Ishikawa (cell line): ENCODE measurements around the gene SHC1.
A peak's percentile ranks its signal among the peaks of the same experiment; 100 is the strongest.

Source experiments
- CEBPB ChIP-seq: IDR thresholded peaks from 2 replicates; pipeline ENCODE4 v1.6.1; 2012
- CREB1 ChIP-seq: IDR thresholded peaks from 2 replicates; pipeline ENCODE4 v1.6.1; 2012; ENCODE audit warnings: low read depth
- EGR1 ChIP-seq: IDR thresholded peaks from 2 replicates; pipeline ENCODE4 v1.6.1; 2012
- EP300 ChIP-seq: IDR thresholded peaks from 2 replicates; pipeline ENCODE4 v1.6.1; 2012; ENCODE audit warnings: borderline replicate concordance
- FOXM1 ChIP-seq: IDR thresholded peaks from 2 replicates; pipeline ENCODE4 v1.6.1; 2012; ENCODE audit warnings: low read depth, borderline replicate concordance
- NFIC ChIP-seq: IDR thresholded peaks from 2 replicates; pipeline ENCODE4 v1.6.1; 2012
- RAD21 ChIP-seq: IDR thresholded peaks from 2 replicates; pipeline ENCODE4 v1.6.1; 2012; ENCODE audit warnings: low read depth
- TAF1 ChIP-seq: IDR thresholded peaks from 2 replicates; pipeline ENCODE4 v1.6.1; 2012; ENCODE audit warnings: low read depth, mild to moderate bottlenecking
- TCF12 ChIP-seq: IDR thresholded peaks from 2 replicates; pipeline ENCODE4 v1.6.1; 2012; ENCODE audit warnings: low read depth
- TEAD4 ChIP-seq: IDR thresholded peaks from 2 replicates; pipeline ENCODE4 v1.6.1; 2012
- USF1 ChIP-seq: IDR thresholded peaks from 2 replicates; pipeline ENCODE4 v1.6.1; 2012
- YY1 ChIP-seq: IDR thresholded peaks from 2 replicates; pipeline ENCODE4 v1.6.1; 2012; ENCODE audit warnings: low read depth
- ZBTB7A ChIP-seq: IDR thresholded peaks from 2 replicates; pipeline ENCODE4 v1.6.1; 2012; ENCODE audit warnings: low read depth
- TF ChIP-seq, protein P1 (sequence below): IDR thresholded peaks from 2 replicates; pipeline ENCODE4 v1.6.1; 2012
- TF ChIP-seq, protein P2 (sequence below): IDR thresholded peaks from 2 replicates; pipeline ENCODE4 v1.6.1; 2012; ENCODE audit warnings: low read depth, mild to moderate bottlenecking

SHC1 gene

GRCh38 chr1:155013632-155014031 lies 43.1 kb upstream of the SHC1 start:
- TF ChIP-seq TAF1 (no peak), TEAD4 (no peak), CREB1 (no peak), ZBTB7A (no peak), USF1 (no peak), NFIC (no peak), EP300 (no peak), TCF12 (no peak), FOXM1 (no peak), EGR1 (no peak), RAD21 (no peak)
- TF ChIP-seq, protein P1, sequence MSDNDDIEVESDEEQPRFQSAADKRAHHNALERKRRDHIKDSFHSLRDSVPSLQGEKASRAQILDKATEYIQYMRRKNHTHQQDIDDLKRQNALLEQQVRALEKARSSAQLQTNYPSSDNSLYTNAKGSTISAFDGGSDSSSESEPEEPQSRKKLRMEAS, result no peak

- TF ChIP-seq TAF1, result no peak
- TF ChIP-seq YY1, result no peak
- TF ChIP-seq, protein P2, sequence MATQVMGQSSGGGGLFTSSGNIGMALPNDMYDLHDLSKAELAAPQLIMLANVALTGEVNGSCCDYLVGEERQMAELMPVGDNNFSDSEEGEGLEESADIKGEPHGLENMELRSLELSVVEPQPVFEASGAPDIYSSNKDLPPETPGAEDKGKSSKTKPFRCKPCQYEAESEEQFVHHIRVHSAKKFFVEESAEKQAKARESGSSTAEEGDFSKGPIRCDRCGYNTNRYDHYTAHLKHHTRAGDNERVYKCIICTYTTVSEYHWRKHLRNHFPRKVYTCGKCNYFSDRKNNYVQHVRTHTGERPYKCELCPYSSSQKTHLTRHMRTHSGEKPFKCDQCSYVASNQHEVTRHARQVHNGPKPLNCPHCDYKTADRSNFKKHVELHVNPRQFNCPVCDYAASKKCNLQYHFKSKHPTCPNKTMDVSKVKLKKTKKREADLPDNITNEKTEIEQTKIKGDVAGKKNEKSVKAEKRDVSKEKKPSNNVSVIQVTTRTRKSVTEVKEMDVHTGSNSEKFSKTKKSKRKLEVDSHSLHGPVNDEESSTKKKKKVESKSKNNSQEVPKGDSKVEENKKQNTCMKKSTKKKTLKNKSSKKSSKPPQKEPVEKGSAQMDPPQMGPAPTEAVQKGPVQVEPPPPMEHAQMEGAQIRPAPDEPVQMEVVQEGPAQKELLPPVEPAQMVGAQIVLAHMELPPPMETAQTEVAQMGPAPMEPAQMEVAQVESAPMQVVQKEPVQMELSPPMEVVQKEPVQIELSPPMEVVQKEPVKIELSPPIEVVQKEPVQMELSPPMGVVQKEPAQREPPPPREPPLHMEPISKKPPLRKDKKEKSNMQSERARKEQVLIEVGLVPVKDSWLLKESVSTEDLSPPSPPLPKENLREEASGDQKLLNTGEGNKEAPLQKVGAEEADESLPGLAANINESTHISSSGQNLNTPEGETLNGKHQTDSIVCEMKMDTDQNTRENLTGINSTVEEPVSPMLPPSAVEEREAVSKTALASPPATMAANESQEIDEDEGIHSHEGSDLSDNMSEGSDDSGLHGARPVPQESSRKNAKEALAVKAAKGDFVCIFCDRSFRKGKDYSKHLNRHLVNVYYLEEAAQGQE, result no peak
- no peak for TF ChIP-seq CEBPB
- no peak for TF ChIP-seq EP300
- TF ChIP-seq NFIC, result no peak
- TF ChIP-seq TEAD4, result no peak
- no peak for TF ChIP-seq TCF12
- no peak for TF ChIP-seq ZBTB7A
- no peak for TF ChIP-seq FOXM1
These were observed 42.4 kb upstream of the SHC1 start for GRCh38 chr1:155012776-155013602.

DNA sequence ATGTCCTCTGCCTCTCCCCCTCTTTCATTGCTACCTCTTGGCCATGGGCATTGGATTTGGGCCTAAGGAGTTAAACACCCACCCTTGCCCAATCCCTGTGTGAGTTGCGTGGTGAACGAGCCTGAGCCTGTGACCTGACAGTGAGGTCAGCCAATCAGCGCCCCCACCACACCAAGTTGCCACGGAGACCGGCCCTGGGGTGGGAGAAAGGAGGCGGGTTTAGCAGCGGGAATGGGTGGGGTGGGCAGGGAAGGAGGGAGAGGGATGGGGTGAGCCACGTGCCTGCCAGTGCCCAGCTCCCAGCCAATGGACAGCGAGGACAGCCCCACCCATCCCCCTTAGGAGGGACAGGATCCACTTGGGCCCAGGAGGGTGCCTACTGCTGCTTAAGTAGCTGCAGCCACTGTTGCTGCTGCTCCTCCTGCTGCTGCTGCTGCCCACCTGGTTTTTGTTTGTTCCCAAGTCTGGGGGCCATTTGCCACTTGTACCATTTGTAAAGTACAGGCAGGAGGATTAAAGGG lies 41.5 kb upstream of the SHC1 start:
- TF ChIP-seq TCF12, result peak; percentile 65; the same call in 1 of the 2 replicates
- peak; percentile 81 for TF ChIP-seq CEBPB
- 0 out of 2 replicates have a peak, but pooled peaks have one; percentile 9 for TF ChIP-seq EGR1
- peak; percentile 94 for TF ChIP-seq USF1
- TF ChIP-seq, protein P1, result peak; percentile 79
- no peak for TF ChIP-seq TAF1
- TF ChIP-seq, protein P2, result no peak
- TF ChIP-seq CREB1, result no peak

DNA sequence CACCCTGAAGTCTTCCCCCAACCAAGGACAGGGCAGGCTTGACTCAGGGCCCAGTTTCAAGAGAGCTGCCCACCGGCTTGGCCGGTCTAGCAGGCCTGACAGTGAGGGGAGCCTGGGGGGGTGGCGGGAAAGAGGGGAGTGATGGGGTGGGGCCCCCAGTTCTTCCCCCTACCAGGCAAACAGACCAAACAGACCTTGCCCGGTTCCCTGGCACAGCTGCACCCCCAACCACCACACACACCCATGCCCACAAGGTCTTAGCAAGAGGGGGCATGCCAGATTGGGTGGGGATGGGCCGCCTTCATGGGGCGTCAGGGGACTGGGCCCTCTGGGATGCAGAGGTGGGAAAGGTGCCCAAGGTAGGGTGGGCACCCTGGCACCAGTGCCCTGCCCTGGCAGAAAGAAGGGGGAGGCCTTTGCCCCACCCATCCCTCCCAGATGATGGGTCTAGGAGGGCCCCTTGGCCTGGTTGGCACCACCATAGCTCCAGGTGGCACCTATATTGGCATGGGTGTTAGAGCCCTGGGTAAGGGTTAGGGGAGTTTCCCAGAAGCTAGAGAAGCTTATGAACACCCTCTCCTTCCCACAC lies 41.0 kb upstream of the SHC1 start:
- no peak for TF ChIP-seq ZBTB7A
- TF ChIP-seq, protein P1, result no peak
- no peak for TF ChIP-seq NFIC

DNA sequence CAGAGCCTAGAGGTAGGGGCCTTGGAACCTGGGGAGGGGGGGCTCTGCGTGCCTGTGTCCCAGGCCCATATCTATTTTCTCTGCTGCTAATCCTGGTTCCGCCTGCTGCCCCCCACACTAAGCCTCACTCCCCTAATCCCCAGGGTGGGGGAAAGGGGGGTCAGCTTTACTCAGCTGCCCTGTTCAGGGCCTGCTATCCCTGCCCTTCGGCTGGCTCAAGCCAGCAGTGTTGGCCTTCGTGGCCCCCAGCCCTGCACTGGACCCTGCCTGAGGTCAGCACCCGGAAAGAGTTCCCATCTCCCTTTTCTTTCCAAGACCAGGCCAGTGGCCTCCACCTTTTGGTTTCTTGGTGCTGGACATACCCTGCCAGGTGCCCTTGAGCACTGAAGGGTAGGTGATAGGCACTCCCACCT lies 40.5 kb upstream of the SHC1 start:
- TF ChIP-seq TCF12, result no peak
- TF ChIP-seq CREB1, result no peak
- TF ChIP-seq TAF1, result no peak
- no peak for TF ChIP-seq USF1
- TF ChIP-seq TEAD4, result no peak
- no peak for TF ChIP-seq YY1
- no peak for TF ChIP-seq FOXM1
- no peak for TF ChIP-seq NFIC
- no peak for TF ChIP-seq RAD21
- no peak for TF ChIP-seq EGR1
- TF ChIP-seq, protein P2, result no peak
- TF ChIP-seq ZBTB7A, result no peak
